Activated naive CD4-positive, alpha-beta T cell treated with anti-CD3 and anti-CD28 coated beads, Interleukin-2, amount 50 U/mL, for 16 hours (primary cell): ENCODE measurements around the gene METTL25B.
A peak's percentile ranks its signal among the peaks of the same experiment; 100 is the strongest.

Source experiments
- DNase-seq: peaks from one replicate; pipeline ENCODE4 v3.0.0-alpha.2; 2020

METTL25B gene

DNA sequence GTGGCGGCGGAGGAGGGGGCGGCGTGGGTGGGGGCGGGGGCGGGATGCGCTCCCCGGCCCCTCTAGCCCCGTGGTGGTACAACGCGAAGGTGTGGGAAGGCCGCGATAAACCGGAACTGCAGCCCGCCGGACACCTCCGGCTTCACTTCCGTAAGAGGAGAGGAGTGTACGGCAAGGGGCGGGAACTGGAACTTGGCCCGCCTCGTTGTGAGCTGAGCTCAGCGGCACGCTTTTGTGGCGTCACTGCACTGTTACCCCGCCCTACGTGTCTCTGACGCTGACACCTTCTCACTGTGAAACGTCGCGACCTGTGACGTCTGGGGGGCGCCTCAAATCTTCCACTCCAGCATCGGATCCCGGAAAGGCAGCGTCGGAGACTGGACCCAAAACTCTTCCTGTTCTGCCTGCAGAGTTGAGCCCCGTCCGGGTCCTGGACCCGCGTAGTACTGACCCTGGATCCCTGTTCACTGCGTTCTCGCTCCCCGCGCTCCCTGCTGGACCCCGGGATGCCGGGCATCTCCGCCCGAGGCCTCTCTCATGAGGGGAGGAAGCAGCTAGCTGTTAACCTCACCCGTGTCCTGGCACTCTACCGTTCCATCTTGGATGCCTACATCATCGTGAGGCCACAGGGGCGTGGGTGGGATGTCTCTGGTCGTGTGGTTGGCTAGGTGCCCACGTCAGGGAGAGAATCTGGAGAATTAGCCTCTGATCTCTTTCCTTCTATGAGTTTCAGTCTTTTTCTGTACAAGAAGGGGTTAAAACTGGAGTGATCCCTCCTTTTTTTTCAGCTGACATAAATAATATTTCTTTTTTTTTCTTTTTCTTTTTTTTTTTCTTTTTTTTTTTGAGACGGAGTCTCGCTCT, 562 bp downstream of the METTL25B start, which contains the start of gene ISG20L2:
TSS of gene ISG20L2 (minus strand) at position 168 of the 864 bp plus-strand sequence. CDS start 1,114 bp downstream, outside the sequence.
- DNase-seq, result peak; percentile 95

DNA sequence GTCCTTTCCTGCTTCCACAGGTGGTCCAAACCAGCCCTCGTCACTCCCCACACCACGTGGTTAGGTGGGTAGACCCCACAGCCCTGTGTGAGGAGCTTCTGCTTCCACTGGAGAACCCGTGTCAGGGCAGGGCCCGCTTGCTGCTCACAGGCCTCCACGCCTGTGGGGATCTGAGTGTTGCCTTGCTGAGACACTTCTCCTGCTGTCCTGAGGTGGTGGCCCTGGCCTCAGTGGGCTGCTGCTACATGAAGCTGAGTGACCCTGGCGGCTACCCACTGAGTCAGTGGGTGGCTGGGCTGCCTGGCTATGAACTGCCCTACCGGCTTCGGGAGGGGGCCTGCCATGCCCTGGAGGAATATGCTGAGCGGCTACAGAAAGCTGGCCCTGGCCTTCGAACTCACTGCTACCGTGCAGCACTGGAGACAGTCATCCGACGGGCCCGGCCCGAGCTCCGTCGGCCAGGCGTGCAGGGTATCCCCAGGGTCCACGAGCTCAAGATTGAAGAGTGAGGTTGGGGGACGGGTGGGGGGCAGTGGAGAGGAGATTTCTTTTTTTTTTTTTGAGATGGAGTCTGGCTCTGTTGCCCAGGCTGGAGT, 5.8 kb downstream of the METTL25B start:
- DNase-seq, result no peak

DNA sequence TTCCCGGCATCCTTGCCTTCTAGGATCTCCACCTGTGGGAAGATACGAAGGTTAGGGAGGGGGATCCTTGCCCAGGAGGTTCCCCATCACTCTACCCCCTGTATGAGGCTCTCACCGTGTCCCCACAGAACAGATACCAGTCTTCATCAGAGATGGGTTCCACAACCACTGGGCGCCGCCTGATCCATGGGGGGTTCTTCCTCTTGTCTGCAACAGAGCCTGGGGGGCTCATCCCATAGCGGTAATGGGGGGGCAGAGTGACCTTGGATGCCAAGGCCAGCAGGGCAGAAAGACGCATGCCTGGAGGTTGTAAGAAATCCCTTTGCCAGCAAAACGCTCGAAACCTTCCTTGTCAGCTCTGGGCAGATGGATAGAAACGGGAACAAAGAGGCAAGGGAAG, 10.1 kb downstream of the METTL25B start:
- DNase-seq, result no peak

DNA sequence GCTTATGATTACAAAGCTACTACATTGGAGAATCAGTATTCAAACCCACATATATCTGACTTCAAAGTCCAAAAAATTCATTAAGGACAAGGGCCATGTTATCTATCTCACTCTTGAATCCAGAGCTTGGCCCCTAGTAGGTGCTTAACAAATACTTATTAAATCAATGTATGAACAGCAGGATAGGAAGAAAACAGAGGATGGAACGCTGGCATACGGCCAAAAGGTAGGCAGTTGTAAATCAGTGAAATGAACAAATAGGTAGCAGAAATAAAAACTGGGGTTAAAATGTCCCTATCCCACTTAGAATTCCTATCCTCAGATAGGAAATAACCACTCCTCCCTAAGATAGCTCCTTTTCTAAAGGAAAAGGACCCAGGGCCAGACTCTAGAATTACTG, 10.6 kb downstream of the METTL25B start:
- no peak for DNase-seq

DNA sequence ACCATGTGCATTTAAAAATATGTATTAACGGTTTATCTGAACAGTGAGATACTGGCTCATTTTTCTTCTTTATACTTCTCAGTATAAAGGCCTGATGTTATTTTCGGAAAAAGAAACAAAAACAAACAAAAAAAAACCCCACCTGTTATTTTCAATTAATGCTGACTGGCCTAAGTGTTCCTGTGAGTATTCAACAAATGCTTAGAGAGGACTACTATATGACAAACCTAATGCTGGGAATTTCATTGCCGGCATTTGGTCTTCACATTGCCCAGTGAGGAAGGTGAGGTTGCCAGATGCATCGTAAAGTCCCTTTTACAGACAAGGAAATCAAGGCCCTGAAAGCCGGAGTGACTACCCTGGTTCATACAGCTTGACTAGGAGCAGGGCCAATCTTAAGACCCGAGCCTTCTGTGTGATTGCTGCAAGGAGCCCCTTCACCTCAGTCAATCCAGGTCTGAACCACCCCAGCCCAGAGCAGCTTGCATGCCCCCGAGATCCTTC, 12.0 kb downstream of the METTL25B start:
- no peak for DNase-seq

DNA sequence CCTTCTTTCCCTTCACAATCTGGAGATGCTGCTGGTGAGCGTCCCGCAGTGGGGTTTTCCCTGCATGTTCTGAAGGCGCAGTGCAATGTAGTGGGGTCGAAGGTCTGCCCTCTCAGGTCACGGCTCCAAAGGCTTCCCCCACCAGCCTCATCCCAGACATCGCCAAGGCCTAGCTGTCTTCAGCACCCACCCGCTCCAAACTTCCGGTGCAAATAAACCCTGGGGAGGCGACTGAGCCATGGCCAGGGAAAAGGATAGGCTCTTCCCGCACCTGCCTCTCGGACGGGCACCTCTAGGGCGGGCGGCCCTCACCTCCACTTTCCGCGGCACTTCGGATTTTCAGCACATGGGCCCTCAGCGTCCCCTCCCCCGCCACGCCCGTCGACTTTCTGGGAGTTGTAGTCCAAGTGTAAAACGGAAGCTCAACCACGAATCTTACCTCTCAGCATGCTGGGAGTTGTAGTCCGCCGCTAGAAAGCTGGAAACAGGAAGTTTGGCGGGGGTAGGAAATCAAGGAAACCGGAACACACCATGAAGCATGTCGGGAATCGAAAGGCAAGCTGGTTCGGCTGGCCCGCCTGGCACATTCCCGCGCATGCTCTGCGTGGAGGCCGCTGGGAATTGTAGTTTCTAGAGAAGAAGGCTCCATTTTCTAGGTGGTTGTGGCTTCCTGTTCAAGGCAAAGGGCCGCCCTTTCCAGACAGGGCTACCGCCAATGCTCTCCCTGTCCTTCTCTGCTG, 12.6 kb downstream of the METTL25B start, which contains the start of gene MRPL24:
TSS of gene MRPL24 (minus strand) at position 348 of the 740 bp plus-strand sequence. CDS start 2,384 bp downstream, outside the sequence.
- DNase-seq, result peak; percentile 96

DNA sequence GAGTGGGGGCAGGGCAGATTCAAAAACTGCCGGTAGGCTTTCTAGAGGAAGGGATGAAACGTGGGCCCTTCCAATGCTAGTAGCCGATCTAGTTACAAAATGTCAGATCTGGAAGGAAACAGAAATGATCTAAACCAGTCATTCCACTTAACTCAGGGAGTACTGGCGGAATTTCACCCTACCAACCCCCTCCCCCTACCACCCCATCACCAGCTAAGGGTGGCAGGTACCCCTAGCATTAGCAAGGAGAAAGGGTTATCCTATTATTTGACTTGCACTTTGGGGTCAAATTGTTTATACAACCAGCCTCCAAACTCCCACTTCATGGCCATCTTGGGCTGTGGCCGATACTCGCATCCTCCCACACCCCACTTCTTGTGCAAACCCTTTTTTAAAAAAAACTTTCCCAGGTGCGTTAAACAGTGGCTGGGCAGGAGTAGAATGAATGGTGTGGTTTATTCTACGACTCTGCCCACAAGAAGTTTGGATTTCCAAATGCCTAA, 13.3 kb downstream of the METTL25B start:
- DNase-seq, result no peak

DNA sequence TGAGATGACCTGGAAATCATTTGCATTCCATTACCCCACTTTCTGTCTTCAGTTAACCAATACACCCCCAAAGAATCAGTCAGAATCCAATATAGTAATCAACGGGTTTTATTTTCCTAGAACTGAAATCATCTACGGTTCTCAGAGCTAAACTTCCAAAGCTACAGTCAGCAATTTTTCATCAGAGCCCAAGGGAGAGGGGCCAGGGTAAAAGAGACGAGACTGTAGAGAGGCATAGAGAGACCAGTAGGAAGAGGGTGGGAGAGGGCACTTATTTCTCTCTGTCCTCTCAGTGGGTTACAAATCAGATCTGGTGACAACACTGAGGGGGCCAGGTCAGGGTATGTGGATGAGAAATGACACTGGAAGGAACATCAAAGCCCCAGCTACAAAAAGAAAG, 13.7 kb downstream of the METTL25B start:
- no peak for DNase-seq

DNA sequence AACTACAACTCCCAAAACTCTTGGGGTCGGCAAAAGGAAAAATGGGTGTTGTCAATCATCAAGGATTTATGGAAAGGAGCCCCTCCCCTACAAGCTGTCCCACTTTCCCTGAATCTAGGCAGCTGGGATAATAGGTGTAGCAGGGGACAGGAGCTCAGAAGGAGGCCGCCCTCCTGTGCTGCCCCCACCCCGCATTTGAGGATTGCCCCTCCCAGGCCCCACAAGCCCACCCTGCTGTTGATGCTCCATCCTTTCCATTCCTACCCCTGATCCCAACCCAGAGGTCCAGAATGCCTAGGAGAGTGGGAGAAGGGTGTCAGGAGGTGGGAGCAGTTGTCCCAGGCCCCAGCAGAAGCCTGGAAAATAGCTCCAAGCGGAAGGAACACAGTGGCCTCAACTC, 14.5 kb downstream of the METTL25B start:
- no peak for DNase-seq

DNA sequence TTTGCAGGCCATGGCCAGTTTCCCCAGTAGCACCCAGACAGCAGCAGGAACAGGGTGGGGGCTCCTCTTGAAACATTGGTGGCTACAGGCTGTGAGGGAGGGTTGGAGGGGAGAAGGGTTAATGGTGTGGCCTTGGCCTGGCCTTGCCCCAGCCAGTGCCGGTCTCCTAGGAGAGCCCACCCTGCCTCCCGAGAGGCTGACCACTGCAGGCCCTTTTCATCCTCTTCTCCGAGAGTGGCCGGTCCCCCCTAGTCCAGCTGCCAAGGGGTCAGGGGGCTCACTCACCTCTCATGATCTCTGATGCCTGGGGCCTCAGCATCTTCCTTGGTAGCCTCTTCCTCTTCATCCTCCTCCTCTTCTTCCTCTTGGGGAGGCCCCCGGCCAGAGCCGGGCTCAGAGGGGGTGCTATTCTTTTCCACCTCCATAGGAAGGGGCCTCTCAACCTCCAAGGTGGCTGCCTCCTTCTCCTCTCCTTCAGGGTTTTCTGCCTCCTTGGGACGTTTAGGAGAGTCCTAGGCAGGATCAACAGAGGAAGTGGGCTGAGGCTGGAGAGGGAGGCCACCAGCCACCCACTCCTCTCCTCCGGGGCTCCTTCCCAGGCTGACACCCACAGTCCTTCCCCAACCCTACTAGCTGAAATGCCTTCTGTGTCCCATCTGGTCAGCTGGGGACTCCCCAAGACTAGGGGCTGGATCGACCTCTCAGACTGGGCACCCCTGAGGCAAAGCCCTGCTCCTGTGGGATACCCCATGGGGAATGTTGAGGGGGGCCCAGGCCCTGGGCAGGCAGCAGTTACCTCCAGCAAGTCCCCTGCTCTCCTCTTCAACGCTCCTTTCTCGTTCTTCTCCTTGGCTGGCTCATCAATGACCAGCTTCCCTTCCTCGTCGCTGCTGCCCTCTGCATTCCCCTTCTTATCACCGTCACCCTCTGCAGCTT, 15.4 kb downstream of the METTL25B start:
- no peak for DNase-seq

DNA sequence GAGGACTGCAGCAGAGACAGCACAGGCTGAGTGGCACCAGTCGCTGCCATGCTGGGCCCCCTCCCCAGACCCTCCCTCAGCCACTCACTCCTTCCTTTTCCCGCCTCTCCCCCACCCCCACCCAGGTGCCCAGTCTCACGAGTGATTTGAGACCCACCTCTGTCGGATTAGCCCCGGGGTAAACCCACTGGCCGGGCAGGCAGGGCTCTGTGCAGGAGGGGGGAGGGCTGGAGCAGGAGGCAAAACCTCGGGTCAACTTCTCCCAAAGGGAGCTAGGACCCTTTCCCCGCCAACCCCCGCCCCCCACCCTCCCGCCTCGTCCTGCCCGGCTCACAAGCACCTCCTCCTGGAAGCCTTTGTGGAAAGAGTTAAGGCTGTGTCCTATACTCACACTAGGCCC, 16.1 kb downstream of the METTL25B start:
- DNase-seq, result no peak

DNA sequence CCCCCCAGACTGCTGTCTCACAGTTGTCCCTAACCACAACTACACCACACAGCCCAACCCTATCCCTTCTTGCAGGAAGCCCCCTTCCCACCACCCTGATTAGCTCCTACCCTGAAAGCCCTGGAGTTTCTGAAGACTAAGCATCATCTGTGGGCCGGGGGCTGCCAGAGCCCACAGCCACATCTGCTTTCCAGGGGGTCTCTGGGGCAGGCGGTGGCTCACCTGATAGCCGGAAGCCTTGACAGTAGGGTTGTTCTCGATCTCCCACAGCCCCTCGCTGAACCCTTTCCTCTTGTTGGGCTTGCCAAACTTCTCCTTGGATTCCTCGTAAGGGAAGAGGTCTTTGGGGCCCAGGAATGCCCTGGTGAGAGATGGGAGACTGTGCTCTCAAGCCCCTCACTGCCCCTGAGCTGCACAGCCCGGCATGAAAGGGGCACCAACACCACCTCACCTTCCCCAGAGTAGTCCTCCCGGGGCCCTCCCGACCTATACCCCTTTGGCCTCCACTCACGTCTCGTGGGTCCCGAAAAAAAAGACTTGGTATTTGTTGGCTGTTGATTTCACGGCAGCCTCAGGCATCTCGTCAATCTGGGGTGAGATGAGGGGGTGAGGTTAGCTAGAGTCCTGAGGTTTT, 16.6 kb downstream of the METTL25B start:
- DNase-seq, result no peak

DNA sequence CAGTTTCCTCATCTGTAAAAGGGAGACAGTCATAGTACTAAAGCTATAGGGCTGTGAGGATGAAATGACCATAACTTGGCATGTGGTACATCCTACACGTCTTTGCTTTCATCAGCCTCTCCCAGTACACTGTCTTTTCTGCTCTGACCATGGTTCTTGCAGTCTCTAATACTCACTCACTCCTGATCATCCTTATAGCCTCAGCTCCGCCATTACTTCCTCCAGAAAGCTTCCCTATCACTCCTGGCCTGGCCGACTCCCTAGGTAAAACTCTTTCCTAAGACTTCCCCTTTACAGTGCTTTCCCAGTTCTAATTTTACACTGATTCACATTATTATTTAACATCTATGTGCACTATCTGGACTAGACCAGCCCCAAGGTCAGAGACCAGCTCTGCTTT, 17.6 kb downstream of the METTL25B start:
- DNase-seq, result no peak

DNA sequence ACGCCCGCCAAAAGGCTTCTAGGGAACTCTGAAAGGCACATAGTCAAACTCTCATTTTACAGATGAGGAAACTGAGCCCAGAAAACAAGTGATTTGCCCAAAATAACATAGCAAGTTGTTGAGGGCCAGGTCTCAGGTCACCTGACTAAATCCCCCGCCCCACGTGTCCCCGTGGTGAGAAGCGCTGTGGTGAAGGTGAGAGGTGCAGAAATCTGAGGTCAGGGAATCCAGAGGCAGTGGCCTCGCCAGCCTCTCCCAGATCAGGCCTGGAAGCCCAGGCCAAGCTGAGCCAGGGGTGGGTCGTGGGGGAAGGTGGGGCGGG, 18.1 kb downstream of the METTL25B start:
- DNase-seq, result no peak

DNA sequence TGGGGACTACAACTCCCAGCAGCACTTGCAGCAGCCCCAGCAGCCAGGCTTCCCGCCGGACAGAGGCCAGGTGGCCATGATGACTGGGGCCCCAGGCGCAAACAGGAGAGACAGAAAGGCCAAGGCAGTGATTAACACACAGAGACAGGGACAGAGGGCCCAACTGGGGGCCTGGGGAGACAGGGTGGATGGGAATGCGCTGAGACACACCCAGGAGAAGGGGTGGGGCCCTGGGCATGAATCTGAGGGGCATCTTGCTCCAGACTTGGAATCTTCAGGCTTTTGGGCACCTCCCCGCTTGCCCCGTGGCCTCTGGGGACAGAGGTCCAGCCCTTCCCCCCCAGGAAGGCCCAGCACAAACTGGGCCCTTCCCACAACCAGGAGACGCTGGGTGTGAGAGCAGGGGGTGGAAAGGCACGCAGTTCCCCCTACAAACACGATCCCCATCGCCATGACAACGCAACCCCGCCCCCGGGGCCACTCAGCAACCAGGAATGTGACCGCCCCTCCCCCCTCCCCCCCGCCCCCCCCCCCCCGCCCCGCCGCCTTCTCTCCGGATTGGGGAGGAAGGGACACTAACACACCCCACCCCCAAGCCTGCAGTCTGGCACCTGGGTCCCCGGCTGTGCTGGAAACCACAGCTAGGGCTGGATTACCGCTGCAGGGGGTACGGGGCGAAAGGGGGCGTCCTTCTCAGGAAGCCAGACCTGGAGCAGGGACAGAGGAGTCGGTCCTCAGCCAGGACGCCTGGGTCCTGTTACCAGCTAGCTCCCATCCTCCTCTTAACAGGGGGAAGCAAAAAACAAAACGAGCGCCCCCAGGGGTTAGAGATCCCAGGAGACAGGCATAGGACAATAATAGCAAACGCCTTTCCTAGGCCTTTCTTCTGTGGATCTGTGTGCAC, 18.7 kb downstream of the METTL25B start:
- DNase-seq, result peak; percentile 51

DNA sequence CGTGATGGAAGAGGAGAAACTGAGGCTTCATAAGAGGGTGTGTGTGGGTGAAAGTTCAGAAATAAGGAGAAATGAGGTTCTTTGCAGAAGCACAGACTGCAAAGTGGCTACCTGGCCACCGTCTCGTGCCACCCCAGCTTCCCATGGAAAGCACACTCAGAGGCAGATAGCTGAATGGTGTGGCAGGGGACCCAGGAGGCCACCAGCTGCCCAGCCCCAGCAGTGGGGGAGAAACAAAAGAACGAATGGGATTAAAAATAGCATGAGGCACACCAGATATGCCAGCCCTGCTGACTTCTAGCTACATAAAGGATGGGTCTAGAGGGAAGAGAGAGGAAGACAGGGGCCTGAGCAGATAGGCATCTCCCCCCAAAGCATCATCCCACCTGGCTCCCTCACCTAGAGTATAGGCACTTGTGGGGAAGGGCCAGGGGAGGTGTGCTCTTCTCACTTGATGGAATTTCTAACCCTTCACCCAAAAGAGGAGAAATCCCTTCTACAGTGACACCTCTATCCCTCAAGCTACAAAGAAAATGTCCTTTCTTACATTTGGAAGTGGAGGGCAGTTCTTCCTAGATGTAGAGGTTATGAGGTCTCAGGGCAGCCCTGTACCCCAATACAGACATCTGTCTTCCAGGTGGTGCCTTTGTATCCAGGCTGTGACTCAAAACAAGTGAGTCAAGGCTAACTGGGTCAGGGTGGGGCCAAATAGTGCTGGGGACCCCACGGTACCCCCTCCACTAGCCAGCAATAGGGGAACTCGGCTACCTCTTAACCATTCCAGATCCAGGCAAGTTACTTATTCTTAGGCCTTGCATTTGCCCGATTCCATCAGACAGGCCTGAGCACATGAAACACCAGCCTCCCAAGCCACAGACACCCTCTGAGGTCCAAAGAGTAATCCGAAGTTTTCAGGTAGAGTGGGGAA, 19.7 kb downstream of the METTL25B start:
- DNase-seq, result no peak

DNA sequence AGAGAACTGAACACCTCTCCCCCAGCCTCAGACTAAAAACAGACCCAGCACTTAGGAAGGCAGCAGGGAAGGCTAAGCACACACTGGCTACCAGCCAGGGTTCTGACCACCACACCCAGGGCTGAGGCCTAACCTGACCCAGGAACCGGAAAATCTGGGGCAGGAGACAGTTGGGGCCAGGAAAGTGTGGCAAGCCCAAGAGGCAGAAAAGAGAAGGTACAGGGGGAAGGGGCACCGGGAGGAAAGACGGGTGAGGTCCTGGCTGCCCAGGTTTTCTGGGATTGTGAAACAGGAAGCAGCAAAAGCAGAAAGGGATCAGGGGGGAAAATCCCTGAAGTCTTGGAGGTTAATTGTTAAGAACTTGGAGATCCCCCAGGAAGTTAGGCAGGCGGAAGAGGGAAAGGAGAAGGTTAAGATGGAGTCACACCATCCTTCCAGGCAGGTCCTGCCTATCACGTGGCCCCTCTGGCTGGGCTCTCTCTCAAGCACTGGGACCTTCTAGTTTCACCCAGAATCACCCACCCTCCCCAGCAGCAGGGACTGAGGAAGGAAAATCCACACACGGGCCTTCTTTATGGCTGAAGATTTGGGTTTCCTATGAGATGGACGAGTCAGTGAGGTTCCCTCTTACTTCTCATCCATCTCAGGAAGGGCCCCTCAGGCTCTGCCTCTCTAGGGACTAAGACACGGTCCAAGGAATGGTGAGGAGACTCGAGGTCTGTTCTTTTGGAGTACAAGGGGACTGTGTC, 20.6 kb downstream of the METTL25B start:
- no peak for DNase-seq

DNA sequence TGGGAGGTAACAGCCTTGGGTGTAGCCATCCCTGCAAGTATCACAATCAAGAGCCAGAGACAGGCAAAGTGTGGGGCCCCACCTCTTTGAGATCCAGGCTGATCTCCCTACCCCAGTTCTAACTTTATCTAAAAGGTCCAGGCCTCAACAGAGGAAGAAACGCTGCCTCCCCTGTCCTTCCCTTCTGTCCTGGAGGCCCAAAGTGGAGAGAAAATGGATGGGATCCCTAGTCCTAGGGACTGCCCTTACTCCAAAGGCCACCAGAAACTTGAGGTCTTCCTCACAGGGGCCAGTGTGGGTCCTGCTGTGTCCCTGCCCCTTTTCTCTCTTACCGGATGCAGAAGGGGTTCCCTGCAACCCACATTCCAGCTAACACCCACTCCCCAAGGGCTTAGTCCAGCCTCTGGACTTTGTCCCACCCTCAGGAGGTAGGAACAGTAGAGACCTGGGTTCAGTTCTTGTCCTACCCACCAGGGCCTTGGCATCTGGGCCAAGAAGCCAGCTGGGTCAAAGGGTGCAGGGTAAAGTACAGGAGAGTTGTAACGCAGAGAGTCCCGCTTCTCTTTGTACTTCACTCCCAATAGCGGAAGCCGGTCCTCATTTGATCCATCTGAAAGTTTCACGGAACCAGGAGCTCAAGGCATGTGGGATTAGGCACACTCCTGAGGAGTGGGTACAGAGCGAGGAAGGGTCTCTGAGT, 21.3 kb downstream of the METTL25B start:
- DNase-seq, result no peak
